Suprapubic skin (tissue), 4 donors: Measurements from ENCODE around the gene NPC1L1. TPM values are rescaled to one million over a fixed set of nuclear protein-coding genes. Genes with fewer than 3 reads are reported as not detected.

Source experiments
- DNase-seq, 2 donors: peaks; one replicate each; pipeline ENCODE4 v3.0.0-alpha.2; 2019; ENCODE audit warnings: low spot score in 2 of 2
- H3K27ac ChIP-seq: fragments of 200-600 bp; sonication (generic); one replicate; pipeline ENCODE4 v1.5.1; 2019
- H3K27me3 ChIP-seq: fragments of 200-600 bp; sonication (generic); one replicate; pipeline ENCODE4 v1.5.1; 2019
- H3K36me3 ChIP-seq: fragments of 200-600 bp; sonication (generic); one replicate; pipeline ENCODE4 v1.5.1; 2019
- H3K4me1 ChIP-seq: fragments of 200-600 bp; sonication (generic); one replicate; pipeline ENCODE4 v1.5.1; 2019
- H3K4me3 ChIP-seq: fragments of 200-600 bp; sonication (generic); one replicate; pipeline ENCODE4 v1.5.1; 2019; ENCODE audit warnings: mild to moderate bottlenecking
- H3K9me3 ChIP-seq: fragments of 200-600 bp; sonication (generic); one replicate; pipeline ENCODE4 v1.5.1; 2019
- CTCF ChIP-seq, 2 donors: fragments of 200-600 bp in 1 of 2; fragments of 450-650 bp in 1 of 2; sonication (generic) in 1 of 2; IDR thresholded peaks; one replicate each; pipeline ENCODE4 v1.5.1; 2016 to 2019; ENCODE audit warnings: antibody characterized with exemption in 2 of 2, mild to moderate bottlenecking in 1 of 2, moderate library complexity in 1 of 2
- EP300 ChIP-seq: sonication (generic); formaldehyde crosslinking; IDR thresholded peaks from one replicate; pipeline ENCODE4 v1.6.1; 2017; ENCODE audit warnings: antibody characterized with exemption
- POLR2A ChIP-seq, 2 donors: fragments of 450-650 bp; IDR thresholded peaks; one replicate each; pipeline ENCODE4 v1.6.1; 2017; ENCODE audit warnings: antibody characterized with exemption in 2 of 2, mild to moderate bottlenecking in 2 of 2, moderate library complexity in 2 of 2
- POLR2AphosphoS5 ChIP-seq, 3 donors: sonication (generic); formaldehyde crosslinking; IDR thresholded peaks; one replicate each; pipeline ENCODE4 v1.6.1; 2017; ENCODE audit warnings: antibody characterized with exemption in 3 of 3
- WGBS: methylation state at CpG from one replicate; pipeline ENCODE4 v1.1.5; 2018; 5-methylcytosine and 5-hydroxymethylcytosine counted together
- total RNA-seq, 4 donors: library from RNA; depleted of rRNA; stranded (reverse); fragments of >200 nt; gene quantifications; one replicate each; pipeline ENCODE4 v1.1.0, GENCODE V29; 2016

NPC1L1 gene
- total RNA-seq, 4 donors from 2014 or later, result 0.24 TPM; not detected in 3

- peaks cover 33% of the 10 kb centered on the region for H3K36me3 ChIP-seq
- H3K4me3 ChIP-seq, result no peak overlapping the region
- no peaks in the 10 kb centered on the region for H3K27me3 ChIP-seq
- no peak overlapping the region for H3K27ac ChIP-seq
- no peaks in the 10 kb centered on the region for H3K9me3 ChIP-seq
- H3K4me1 ChIP-seq, result peaks cover 16% of the 10 kb centered on the region
- TF ChIP-seq POLR2A (IDR thresholded peaks at IDR 0.05), result no peak
- no peak for TF ChIP-seq POLR2AphosphoS5 (IDR thresholded peaks at IDR 0.05)
- TF ChIP-seq CTCF (IDR thresholded peaks at IDR 0.05), result no peak
- TF ChIP-seq EP300, result no peak
- DNase-seq, result no peak
- WGBS, result 90% methylated on average over 1 of the region's 1 CpG
Measured at GRCh38 chr7:44471436-44471835, 69.7 kb downstream of the NPC1L1 start.

- Histone ChIP-seq H3K4me1 (peaks cover 16% of the 10 kb centered on the region), H3K9me3 (no peaks in the 10 kb centered on the region), H3K27ac (no peak overlapping the region), H3K27me3 (no peaks in the 10 kb centered on the region), H3K36me3 (peaks cover 31% of the 10 kb centered on the region), H3K4me3 (no peak overlapping the region)
- no peak for TF ChIP-seq EP300
- TF ChIP-seq CTCF (IDR thresholded peaks at IDR 0.05), result no peak
- no peak for TF ChIP-seq POLR2A (IDR thresholded peaks at IDR 0.05)
- no peak for TF ChIP-seq POLR2AphosphoS5 (IDR thresholded peaks at IDR 0.05)
- DNase-seq, result no peak
- whole genome bisulfite sequencing, result 93% methylated on average over 5 of the region's 5 CpGs
Measured at GRCh38 chr7:44470628-44471245, 70.4 kb downstream of the NPC1L1 start.

GRCh38 chr7:44470135-44470479 is 71.0 kb downstream of the NPC1L1 start:
- no peak overlapping the region for H3K4me3 ChIP-seq
- no peaks in the 10 kb centered on the region for H3K27me3 ChIP-seq
- peaks cover 16% of the 10 kb centered on the region for H3K4me1 ChIP-seq
- H3K9me3 ChIP-seq, result no peaks in the 10 kb centered on the region
- 100% methylated on average over 2 of the region's 2 CpGs for WGBS
- no peak overlapping the region for H3K27ac ChIP-seq
- no peak for DNase-seq
- TF ChIP-seq POLR2A (IDR thresholded peaks at IDR 0.05) (no peak), CTCF (IDR thresholded peaks at IDR 0.05) (no peak), POLR2AphosphoS5 (IDR thresholded peaks at IDR 0.05) (no peak), EP300 (no peak)
- peaks cover 32% of the 10 kb centered on the region for H3K36me3 ChIP-seq

- no peak for DNase-seq
- Histone ChIP-seq H3K4me1 (peaks cover 16% of the 10 kb centered on the region), H3K9me3 (no peaks in the 10 kb centered on the region), H3K27me3 (no peaks in the 10 kb centered on the region), H3K36me3 (peaks cover 36% of the 10 kb centered on the region), H3K27ac (no peak overlapping the region), H3K4me3 (no peak overlapping the region)
- TF ChIP-seq POLR2AphosphoS5 (IDR thresholded peaks at IDR 0.05) (no peak), CTCF (IDR thresholded peaks at IDR 0.05) (no peak), POLR2A (IDR thresholded peaks at IDR 0.05) (no peak), EP300 (no peak)
- 42% methylated on average over 4 of the region's 4 CpGs for WGBS
Measured at GRCh38 chr7:44469461-44470134, 71.5 kb downstream of the NPC1L1 start.

- no peak for TF ChIP-seq POLR2AphosphoS5 (IDR thresholded peaks at IDR 0.05)
- TF ChIP-seq EP300, result no peak
- TF ChIP-seq POLR2A (IDR thresholded peaks at IDR 0.05), result no peak
- no peak for TF ChIP-seq CTCF (IDR thresholded peaks at IDR 0.05)
- 90% methylated on average over 4 of the region's 4 CpGs for WGBS
- Histone ChIP-seq H3K27ac (no peak overlapping the region), H3K4me3 (no peak overlapping the region), H3K27me3 (no peaks in the 10 kb centered on the region), H3K36me3 (peaks cover 36% of the 10 kb centered on the region), H3K4me1 (peaks cover 10% of the 10 kb centered on the region), H3K9me3 (no peaks in the 10 kb centered on the region)
- DNase-seq, result no peak
Measured at GRCh38 chr7:44467217-44467548, 73.9 kb downstream of the NPC1L1 start.
